ENCODE measurements around the gene DISC1. TPM values are rescaled to one million over a fixed set of nuclear protein-coding genes. Genes with fewer than 3 reads are reported as not detected.
"Not testable (repeated sequence)": the region's sequence is repeated elsewhere in the genome, so short reads cannot be mapped to it uniquely, and the experiment has no call there.

Gene DISC1
- total RNA-seq, 2 experiments from 2014 or later, result 9.8 to 11.2 TPM

- Mint-ChIP-seq H3K4me1 (no peaks in the 10 kb centered on the region), H3K4me3 (no peak overlapping the region), H3K27ac (no peak overlapping the region), H3K36me3 (peaks cover 7% of the 10 kb centered on the region), H3K9me3 (peaks cover 4% of the 10 kb centered on the region), H3K27me3 (no peaks in the 10 kb centered on the region)
- POLR2A ChIA-PET, result no interaction called here
- DNase-seq (no peak), ATAC-seq (ENCODE audit: low read depth) (no peak)
Measured at GRCh38 chr1:231950331-231951128, 323.9 kb downstream of the DISC1 start.

DNA sequence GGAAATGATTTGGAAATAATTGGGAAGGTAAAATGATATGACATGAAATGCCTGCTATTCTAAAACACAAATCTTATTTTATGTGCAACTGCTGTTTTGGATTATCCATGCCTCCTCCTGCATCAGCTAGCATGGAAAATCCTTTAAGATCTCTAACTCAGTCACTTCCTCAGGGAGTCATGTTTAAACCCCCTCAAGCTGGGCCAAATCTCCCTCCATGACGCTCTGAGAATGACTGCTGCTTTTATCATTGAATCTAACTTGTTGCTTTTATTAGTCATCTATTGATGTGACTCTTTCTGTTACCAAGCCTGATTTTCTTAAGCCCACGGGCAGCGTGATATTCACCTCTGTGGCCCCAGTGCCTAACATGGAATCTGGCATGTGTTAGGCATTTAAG, 324.8 kb downstream of the DISC1 start:
- H3K4me3 Mint-ChIP-seq, result no peak overlapping the region
- no peak overlapping the region for H3K27ac Mint-ChIP-seq
- H3K36me3 Mint-ChIP-seq, result peaks cover 5% of the 10 kb centered on the region
- peaks cover 6% of the 10 kb centered on the region for H3K9me3 Mint-ChIP-seq
- H3K4me1 Mint-ChIP-seq, result no peaks in the 10 kb centered on the region
- POLR2A ChIA-PET, result no interaction called here
- no peaks in the 10 kb centered on the region for H3K27me3 Mint-ChIP-seq
- DNase-seq (no peak), ATAC-seq (ENCODE audit: low read depth) (no peak)

DNA sequence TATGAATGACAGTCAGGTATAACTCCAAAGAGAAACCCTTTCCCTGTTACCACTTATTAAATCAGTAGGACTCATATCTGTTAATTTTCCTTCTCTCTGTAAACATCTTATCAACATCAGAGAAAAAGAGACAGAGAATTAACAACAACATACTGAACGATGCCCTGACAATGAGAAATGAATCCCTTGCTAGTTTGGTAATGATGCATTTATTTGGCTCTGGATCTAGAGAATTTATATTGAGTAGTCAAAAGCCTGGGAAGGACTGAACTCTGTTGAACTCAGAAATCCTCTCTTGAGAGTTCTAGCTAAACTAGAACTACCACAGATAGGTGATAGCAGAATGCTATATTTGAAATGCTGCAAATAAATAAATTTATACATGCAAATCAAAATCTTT, 325.6 kb downstream of the DISC1 start:
- Mint-ChIP-seq H3K27ac (no peak overlapping the region), H3K4me1 (no peaks in the 10 kb centered on the region), H3K36me3 (peaks cover 6% of the 10 kb centered on the region), H3K9me3 (peaks cover 3% of the 10 kb centered on the region), H3K4me3 (no peak overlapping the region), H3K27me3 (no peaks in the 10 kb centered on the region)
- DNase-seq, result no peak
- no peak for ATAC-seq (ENCODE audit: low read depth)
- POLR2A ChIA-PET, result no interaction called here

DNA sequence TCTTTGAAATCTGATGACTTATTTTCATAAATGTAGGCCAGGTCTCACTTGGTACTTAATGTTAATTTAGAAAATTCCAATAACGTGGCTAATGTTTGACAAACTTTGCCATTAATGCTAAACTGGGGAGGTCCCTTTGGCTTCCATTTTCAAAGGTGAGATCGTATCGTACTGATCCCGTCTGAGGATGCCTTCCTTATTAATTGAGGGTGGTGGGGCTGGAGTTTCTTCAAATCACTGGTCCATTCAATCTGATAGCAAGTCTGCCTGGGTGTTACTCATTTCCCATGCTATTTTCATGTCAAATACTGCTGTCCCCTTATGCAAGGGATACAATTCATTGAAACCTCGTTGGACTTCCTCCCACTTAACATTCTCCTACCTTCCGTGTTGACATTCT, 327.1 kb downstream of the DISC1 start:
- H3K9me3 Mint-ChIP-seq, result peaks cover 3% of the 10 kb centered on the region
- DNase-seq (no peak), ATAC-seq (ENCODE audit: low read depth) (no peak)
- POLR2A ChIA-PET, result no interaction called here
- no peaks in the 10 kb centered on the region for H3K4me1 Mint-ChIP-seq
- H3K27me3 Mint-ChIP-seq, result no peaks in the 10 kb centered on the region
- H3K27ac Mint-ChIP-seq, result no peak overlapping the region
- H3K4me3 Mint-ChIP-seq, result no peak overlapping the region
- peaks cover 6% of the 10 kb centered on the region for H3K36me3 Mint-ChIP-seq

DNA sequence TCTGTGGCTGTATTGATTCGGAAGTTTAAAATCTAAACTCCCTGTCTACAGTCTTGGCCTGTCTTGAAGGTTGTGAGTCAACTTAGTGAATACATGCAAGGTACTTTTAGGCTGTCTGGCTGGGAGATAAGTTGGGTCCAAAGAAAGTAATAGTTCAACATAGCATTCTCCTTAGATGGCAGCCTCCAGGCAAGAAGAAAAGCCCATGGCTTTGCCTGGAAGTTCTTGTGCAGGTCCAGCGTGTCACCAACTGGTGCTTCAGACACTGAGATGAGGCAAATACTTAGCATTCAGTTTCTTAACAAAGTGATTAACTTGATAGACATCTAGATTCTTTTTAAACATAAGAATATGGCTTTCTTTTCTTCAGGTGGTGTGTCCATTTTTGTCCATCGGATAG, 328.2 kb downstream of the DISC1 start:
- Mint-ChIP-seq H3K36me3 (peaks cover 10% of the 10 kb centered on the region), H3K27ac (no peak overlapping the region), H3K4me3 (no peak overlapping the region), H3K27me3 (no peaks in the 10 kb centered on the region), H3K9me3 (peaks cover 3% of the 10 kb centered on the region), H3K4me1 (no peaks in the 10 kb centered on the region)
- ATAC-seq (ENCODE audit: low read depth), result no peak
- no peak for DNase-seq
- POLR2A ChIA-PET, result no interaction called here

DNA sequence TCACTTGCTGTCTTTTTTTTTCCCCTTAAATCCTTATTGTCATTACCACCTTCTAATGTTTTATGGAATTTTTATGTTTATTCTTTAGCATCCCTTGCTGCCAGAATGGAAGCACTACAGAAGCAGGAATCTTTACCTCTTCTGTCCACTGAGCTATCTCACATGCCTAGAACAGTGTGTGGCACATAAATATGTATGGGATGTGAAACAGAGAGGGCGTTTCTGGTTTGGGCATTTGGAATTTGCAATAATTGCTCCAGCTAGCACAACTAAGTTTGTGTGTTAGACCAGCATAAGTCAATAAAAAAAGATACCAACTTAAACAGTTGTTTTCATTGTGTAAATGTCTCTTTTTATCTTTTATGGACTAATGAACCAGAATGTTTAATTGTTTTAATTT, 330.8 kb downstream of the DISC1 start:
- peaks cover 12% of the 10 kb centered on the region for H3K36me3 Mint-ChIP-seq
- H3K4me3 Mint-ChIP-seq, result no peak overlapping the region
- no peaks in the 10 kb centered on the region for H3K27me3 Mint-ChIP-seq
- H3K9me3 Mint-ChIP-seq, result peaks cover 3% of the 10 kb centered on the region
- POLR2A ChIA-PET, result no interaction called here
- no peak overlapping the region for H3K27ac Mint-ChIP-seq
- no peaks in the 10 kb centered on the region for H3K4me1 Mint-ChIP-seq
- no peak for DNase-seq
- no peak for ATAC-seq (ENCODE audit: low read depth)

DNA sequence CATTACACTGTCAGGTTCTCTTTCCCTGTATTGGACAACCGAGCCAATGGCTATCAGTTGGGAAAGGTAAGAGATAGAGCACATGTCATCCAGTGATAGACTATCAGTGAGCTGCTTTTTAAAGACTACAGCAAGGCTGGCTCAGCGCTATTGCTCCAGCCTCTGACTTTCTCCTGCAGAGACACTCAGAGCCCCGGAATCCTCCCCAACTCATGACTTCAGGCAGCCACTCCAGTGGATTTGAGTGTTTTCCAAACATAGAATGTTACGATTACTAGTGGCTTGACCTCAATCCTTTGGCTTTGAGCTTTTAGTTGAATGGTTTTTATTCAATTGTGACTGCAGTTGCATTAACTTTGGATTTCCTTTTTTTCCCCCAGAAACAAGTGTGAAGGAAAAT, 331.9 kb downstream of the DISC1 start:
- H3K36me3 Mint-ChIP-seq, result peaks cover 12% of the 10 kb centered on the region
- H3K27me3 Mint-ChIP-seq, result no peaks in the 10 kb centered on the region
- H3K4me1 Mint-ChIP-seq, result no peaks in the 10 kb centered on the region
- ATAC-seq (ENCODE audit: low read depth), result no peak
- no peak overlapping the region for H3K27ac Mint-ChIP-seq
- no peak for DNase-seq
- H3K4me3 Mint-ChIP-seq, result no peak overlapping the region
- peaks cover 3% of the 10 kb centered on the region for H3K9me3 Mint-ChIP-seq
- POLR2A ChIA-PET, result no interaction called here

- H3K27ac Mint-ChIP-seq, result no peak overlapping the region
- POLR2A ChIA-PET, result interaction anchor here (0.6 kb wide), 1 partner anchor 430 kb away, joined by 4 read pairs; no protein-coding TSS in a partner anchor
- peaks cover 2% of the 10 kb centered on the region for H3K9me3 Mint-ChIP-seq
Measured at GRCh38 chr1:231959225-231959884, 332.8 kb downstream of the DISC1 start.

GRCh38 chr1:231961801-231962200, 335.2 kb downstream of the DISC1 start:
- ATAC-seq (ENCODE audit: low read depth); H3K9me3 Mint-ChIP-seq; H3K36me3 Mint-ChIP-seq; H3K4me1 Mint-ChIP-seq; H3K4me3 Mint-ChIP-seq; H3K27me3 Mint-ChIP-seq; DNase-seq; POLR2A ChIA-PET; H3K27ac Mint-ChIP-seq: not testable (repeated sequence)

More at GRCh38 chr1:231959225-231959884, 332.8 kb downstream of the DISC1 start:
- Mint-ChIP-seq H3K4me3 (no peak overlapping the region), H3K27me3 (no peaks in the 10 kb centered on the region), H3K36me3 (peaks cover 12% of the 10 kb centered on the region), H3K4me1 (no peaks in the 10 kb centered on the region)
- DNase-seq, result no peak
- ATAC-seq (ENCODE audit: low read depth), result no peak

- ATAC-seq (ENCODE audit: low read depth), result no peak
- DNase-seq, result no peak
- no peak overlapping the region for H3K27ac Mint-ChIP-seq
- POLR2A ChIA-PET, result no interaction called here
- no peaks in the 10 kb centered on the region for H3K4me1 Mint-ChIP-seq
- H3K27me3 Mint-ChIP-seq, result no peaks in the 10 kb centered on the region
- no peaks in the 10 kb centered on the region for H3K9me3 Mint-ChIP-seq
- H3K4me3 Mint-ChIP-seq, result no peak overlapping the region
- H3K36me3 Mint-ChIP-seq, result peaks cover 10% of the 10 kb centered on the region
Measured at GRCh38 chr1:231962636-231963035, 336.0 kb downstream of the DISC1 start.

DNA sequence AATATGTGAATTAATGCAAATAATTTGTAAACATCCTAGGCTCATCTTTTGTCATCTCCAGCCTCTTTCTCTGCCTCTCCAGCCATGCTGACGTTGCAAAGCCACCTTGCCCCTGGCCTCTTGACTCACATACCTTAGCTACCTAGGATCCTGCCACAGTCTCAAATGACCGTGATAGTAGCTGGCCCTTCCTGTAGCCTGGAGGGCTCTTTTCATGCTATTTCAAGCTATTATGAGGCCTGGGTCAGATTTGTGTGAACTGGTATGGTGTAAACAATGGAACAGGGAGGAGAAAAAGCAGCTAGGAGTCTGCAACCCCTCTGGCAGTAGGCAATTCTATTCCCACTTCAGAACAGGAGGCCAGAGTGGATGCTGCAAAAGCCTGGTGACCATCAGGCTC, 337.7 kb downstream of the DISC1 start:
- DNase-seq (no peak), ATAC-seq (ENCODE audit: low read depth) (no peak)
- H3K9me3 Mint-ChIP-seq, result no peaks in the 10 kb centered on the region
- no peaks in the 10 kb centered on the region for H3K27me3 Mint-ChIP-seq
- peaks cover 12% of the 10 kb centered on the region for H3K36me3 Mint-ChIP-seq
- no peaks in the 10 kb centered on the region for H3K4me1 Mint-ChIP-seq
- H3K27ac Mint-ChIP-seq, result no peak overlapping the region
- POLR2A ChIA-PET, result no interaction called here
- H3K4me3 Mint-ChIP-seq, result no peak overlapping the region

DNA sequence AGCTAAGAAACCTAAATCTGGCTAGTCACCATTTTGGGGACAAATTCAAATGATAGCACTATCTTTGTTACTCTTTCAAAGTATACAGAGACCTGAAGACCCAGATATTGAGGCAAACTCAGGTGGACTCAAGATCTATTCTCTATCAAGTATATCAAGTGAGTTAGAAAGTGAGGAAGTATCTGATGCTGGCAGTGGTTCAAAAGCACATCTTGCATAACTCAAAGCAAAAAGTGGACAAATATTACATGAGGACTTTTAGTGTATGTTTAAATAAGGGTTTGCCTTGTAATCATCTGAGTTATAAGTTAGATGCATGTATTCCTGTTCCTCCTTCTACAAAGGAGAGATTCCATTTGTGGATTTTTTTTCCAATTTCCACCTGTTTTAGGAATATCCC, 338.4 kb downstream of the DISC1 start:
- DNase-seq, result no peak
- no peaks in the 10 kb centered on the region for H3K27me3 Mint-ChIP-seq
- POLR2A ChIA-PET, result no interaction called here
- no peak overlapping the region for H3K27ac Mint-ChIP-seq
- no peak for ATAC-seq (ENCODE audit: low read depth)
- H3K4me3 Mint-ChIP-seq, result no peak overlapping the region
- no peaks in the 10 kb centered on the region for H3K4me1 Mint-ChIP-seq
- peaks cover 7% of the 10 kb centered on the region for H3K36me3 Mint-ChIP-seq
- H3K9me3 Mint-ChIP-seq, result no peaks in the 10 kb centered on the region

DNA sequence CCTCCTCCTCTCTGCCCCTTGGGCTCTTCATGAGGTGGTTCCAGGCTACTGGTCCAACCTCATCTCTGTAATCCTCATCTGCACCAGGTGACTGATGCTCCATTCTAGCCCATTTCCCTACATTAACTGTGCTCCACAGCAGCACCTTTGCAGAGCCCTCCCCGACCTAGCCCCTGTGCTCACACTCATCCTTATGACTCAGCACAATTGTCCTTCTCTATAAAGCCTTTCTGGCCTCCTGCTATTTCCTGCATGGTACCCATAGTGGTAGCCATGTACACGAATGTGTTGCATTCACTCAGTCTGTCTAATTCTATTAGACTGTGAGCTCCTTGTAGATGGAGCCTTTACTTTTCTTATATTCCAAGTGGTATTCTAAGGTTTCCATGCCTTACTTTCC, 339.0 kb downstream of the DISC1 start:
- no peak overlapping the region for H3K27ac Mint-ChIP-seq
- POLR2A ChIA-PET, result no interaction called here

GRCh38 chr1:231966983-231967382, 340.4 kb downstream of the DISC1 start:
- no peak for ATAC-seq (ENCODE audit: low read depth)
- no peaks in the 10 kb centered on the region for H3K27me3 Mint-ChIP-seq
- H3K4me3 Mint-ChIP-seq, result no peak overlapping the region
- no peak overlapping the region for H3K27ac Mint-ChIP-seq
- DNase-seq, result no peak
- H3K9me3 Mint-ChIP-seq, result no peaks in the 10 kb centered on the region
- H3K4me1 Mint-ChIP-seq, result peaks cover 2% of the 10 kb centered on the region
- peaks cover 8% of the 10 kb centered on the region for H3K36me3 Mint-ChIP-seq
- POLR2A ChIA-PET, result no interaction called here

More for the DNA sequence above, 339.0 kb downstream of the DISC1 start:
- H3K27me3 Mint-ChIP-seq, result no peaks in the 10 kb centered on the region
- H3K4me1 Mint-ChIP-seq, result peaks cover under 1% of the 10 kb centered on the region
- DNase-seq, result no peak
- no peak overlapping the region for H3K4me3 Mint-ChIP-seq
- ATAC-seq (ENCODE audit: low read depth), result no peak
- H3K9me3 Mint-ChIP-seq, result no peaks in the 10 kb centered on the region
- peaks cover 9% of the 10 kb centered on the region for H3K36me3 Mint-ChIP-seq
